ENCODE measurements around the gene RBMS3.
"Not testable (repeated sequence)": the region's sequence is repeated elsewhere in the genome, so short reads cannot be mapped to it uniquely, and the experiment has no call there.

The RBMS3 gene

GRCh38 chr3:29348316-29348715 is 67.4 kb downstream of the RBMS3 start:
- Histone ChIP-seq H3K27me3 (replicated peaks in 2 of 5; ENCODE audit: control insufficient read depth in 4 of 5, insufficient read depth in 5 of 5, low read length in 4 of 5) (no peaks in the 10 kb centered on the region), H3K4me1 (ENCODE audit: control extremely low read depth in 1 of 4, control insufficient read depth in 4 of 4, insufficient read depth in 4 of 4, low read length in 3 of 4) (no peaks in the 10 kb centered on the region), H3K27ac (ENCODE audit: insufficient read depth in 1 of 2, low read depth in 1 of 2, low read length in 2 of 2, poor library complexity in 1 of 2, severe bottlenecking in 2 of 2) (no peak overlapping the region), H3K9me3 (ENCODE audit: control extremely low read depth in 1 of 5, control insufficient read depth in 4 of 5, insufficient read depth in 2 of 5, low read depth in 1 of 5, low read length in 4 of 5) (peaks cover 0 to 4% (median 0%) of the 10 kb centered on the region in 5 experiments), H3K36me3 (ENCODE audit: control insufficient read depth in 4 of 4, insufficient read depth in 4 of 4, low read length in 3 of 4) (no peaks in the 10 kb centered on the region), H3K4me3 (ENCODE audit: control insufficient read depth in 1 of 7, extremely low read depth in 1 of 7, insufficient read depth in 4 of 7, low read depth in 2 of 7, low read length in 6 of 7) (no peak overlapping the region)
- ChIA-PET CTCF (no interaction called here), POLR2A (no interaction called here)
- no peak for DNase-seq
- WGBS (ENCODE audit: insufficient coverage), result 100% methylated on average over 1 of the region's 4 CpGs

GRCh38 chr3:29349049-29349448 is 68.2 kb downstream of the RBMS3 start:
- ChIA-PET POLR2A (no interaction called here), CTCF (no interaction called here)
- Histone ChIP-seq H3K27ac (ENCODE audit: insufficient read depth in 1 of 2, low read depth in 1 of 2, low read length in 2 of 2, poor library complexity in 1 of 2, severe bottlenecking in 2 of 2) (no peak overlapping the region), H3K36me3 (ENCODE audit: control insufficient read depth in 4 of 4, insufficient read depth in 4 of 4, low read length in 3 of 4) (no peaks in the 10 kb centered on the region), H3K27me3 (replicated peaks in 2 of 5; ENCODE audit: control insufficient read depth in 4 of 5, insufficient read depth in 5 of 5, low read length in 4 of 5) (no peaks in the 10 kb centered on the region), H3K4me1 (ENCODE audit: control extremely low read depth in 1 of 4, control insufficient read depth in 4 of 4, insufficient read depth in 4 of 4, low read length in 3 of 4) (no peaks in the 10 kb centered on the region), H3K4me3 (ENCODE audit: control insufficient read depth in 1 of 7, extremely low read depth in 1 of 7, insufficient read depth in 4 of 7, low read depth in 2 of 7, low read length in 6 of 7) (no peak overlapping the region), H3K9me3 (ENCODE audit: control extremely low read depth in 1 of 5, control insufficient read depth in 4 of 5, insufficient read depth in 2 of 5, low read depth in 1 of 5, low read length in 4 of 5) (peaks cover 0 to 5% (median 0%) of the 10 kb centered on the region in 5 experiments)
- 100% methylated on average over 1 of the region's 2 CpGs for WGBS (ENCODE audit: insufficient coverage)
- no peak for DNase-seq

DNA sequence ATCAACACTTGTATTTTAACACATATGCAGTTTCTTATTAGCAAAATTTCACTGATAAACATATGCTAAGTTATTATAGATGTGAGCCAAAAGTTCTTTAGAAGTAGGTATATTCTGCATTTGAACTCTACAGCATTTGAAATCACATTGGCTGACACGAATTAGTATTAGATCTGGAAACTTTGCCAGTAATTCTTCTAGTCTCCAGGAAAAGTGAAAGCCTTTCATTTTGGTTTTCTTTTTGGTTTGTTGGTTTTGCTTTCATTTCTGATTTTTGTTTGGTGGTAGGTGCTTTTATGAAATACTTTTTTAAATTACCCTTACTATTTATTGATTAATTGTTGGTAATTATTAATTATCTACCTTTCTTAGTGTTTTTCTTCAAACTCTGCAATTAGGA is 72.9 kb downstream of the RBMS3 start:
- H3K36me3 ChIP-seq (ENCODE audit: control insufficient read depth in 4 of 4, insufficient read depth in 4 of 4, low read length in 3 of 4), result no peaks in the 10 kb centered on the region
- CTCF ChIA-PET, result no interaction called here
- H3K4me3 ChIP-seq (ENCODE audit: control insufficient read depth in 1 of 7, extremely low read depth in 1 of 7, insufficient read depth in 4 of 7, low read depth in 2 of 7, low read length in 6 of 7), result peak overlapping the region in 1 of 7 experiments; percentile 24
- H3K4me1 ChIP-seq (ENCODE audit: control extremely low read depth in 1 of 4, control insufficient read depth in 4 of 4, insufficient read depth in 4 of 4, low read length in 3 of 4), result no peaks in the 10 kb centered on the region
- no peaks in the 10 kb centered on the region for H3K27me3 ChIP-seq (replicated peaks in 2 of 5; ENCODE audit: control insufficient read depth in 4 of 5, insufficient read depth in 5 of 5, low read length in 4 of 5)
- no peak overlapping the region for H3K27ac ChIP-seq (ENCODE audit: insufficient read depth in 1 of 2, low read depth in 1 of 2, low read length in 2 of 2, poor library complexity in 1 of 2, severe bottlenecking in 2 of 2)
- DNase-seq, result peak in 2 of 3 donors; percentile 3
- H3K9me3 ChIP-seq (ENCODE audit: control extremely low read depth in 1 of 5, control insufficient read depth in 4 of 5, insufficient read depth in 2 of 5, low read depth in 1 of 5, low read length in 4 of 5), result peaks cover 0 to 5% (median 0%) of the 10 kb centered on the region in 5 experiments
- POLR2A ChIA-PET, result interaction anchor here (0.5 kb wide), 1 partner anchor 170 kb away, joined by 3 read pairs; no protein-coding TSS in a partner anchor
- WGBS (ENCODE audit: insufficient coverage), result no CpG with 5 or more reads among the region's 1 CpG

GRCh38 chr3:29354894-29355293 is 74.0 kb downstream of the RBMS3 start:
- ChIA-PET POLR2A (no interaction called here), CTCF (no interaction called here)
- Histone ChIP-seq H3K27ac (ENCODE audit: insufficient read depth in 1 of 2, low read depth in 1 of 2, low read length in 2 of 2, poor library complexity in 1 of 2, severe bottlenecking in 2 of 2) (no peak overlapping the region), H3K9me3 (ENCODE audit: control extremely low read depth in 1 of 5, control insufficient read depth in 4 of 5, insufficient read depth in 2 of 5, low read depth in 1 of 5, low read length in 4 of 5) (peaks cover 0 to 5% (median 0%) of the 10 kb centered on the region in 5 experiments), H3K27me3 (replicated peaks in 2 of 5; ENCODE audit: control insufficient read depth in 4 of 5, insufficient read depth in 5 of 5, low read length in 4 of 5) (no peaks in the 10 kb centered on the region), H3K4me3 (ENCODE audit: control insufficient read depth in 1 of 7, extremely low read depth in 1 of 7, insufficient read depth in 4 of 7, low read depth in 2 of 7, low read length in 6 of 7) (no peak overlapping the region), H3K4me1 (ENCODE audit: control extremely low read depth in 1 of 4, control insufficient read depth in 4 of 4, insufficient read depth in 4 of 4, low read length in 3 of 4) (no peaks in the 10 kb centered on the region), H3K36me3 (ENCODE audit: control insufficient read depth in 4 of 4, insufficient read depth in 4 of 4, low read length in 3 of 4) (no peaks in the 10 kb centered on the region)
- DNase-seq, result no peak

- ChIA-PET POLR2A (no interaction called here), CTCF (no interaction called here)
- WGBS (ENCODE audit: insufficient coverage), result 100% methylated on average over 3 of the region's 3 CpGs
Measured at GRCh38 chr3:29356062-29356461, 75.2 kb downstream of the RBMS3 start.

GRCh38 chr3:29360289-29360688 is 79.4 kb downstream of the RBMS3 start:
- DNase-seq; CTCF ChIA-PET; H3K4me3 ChIP-seq (ENCODE audit: control insufficient read depth in 1 of 7, extremely low read depth in 1 of 7, insufficient read depth in 4 of 7, low read depth in 2 of 7, low read length in 6 of 7); H3K27me3 ChIP-seq (replicated peaks in 2 of 5; ENCODE audit: control insufficient read depth in 4 of 5, insufficient read depth in 5 of 5, low read length in 4 of 5); POLR2A ChIA-PET; H3K9me3 ChIP-seq (ENCODE audit: control extremely low read depth in 1 of 5, control insufficient read depth in 4 of 5, insufficient read depth in 2 of 5, low read depth in 1 of 5, low read length in 4 of 5); H3K4me1 ChIP-seq (ENCODE audit: control extremely low read depth in 1 of 4, control insufficient read depth in 4 of 4, insufficient read depth in 4 of 4, low read length in 3 of 4); H3K36me3 ChIP-seq (ENCODE audit: control insufficient read depth in 4 of 4, insufficient read depth in 4 of 4, low read length in 3 of 4); H3K27ac ChIP-seq (ENCODE audit: insufficient read depth in 1 of 2, low read depth in 1 of 2, low read length in 2 of 2, poor library complexity in 1 of 2, severe bottlenecking in 2 of 2): not testable (repeated sequence)
- WGBS (ENCODE audit: insufficient coverage), result no CpG with 5 or more reads among the region's 2 CpGs

More at GRCh38 chr3:29356062-29356461, 75.2 kb downstream of the RBMS3 start:
- no peak for DNase-seq
- no peak overlapping the region for H3K27ac ChIP-seq (ENCODE audit: insufficient read depth in 1 of 2, low read depth in 1 of 2, low read length in 2 of 2, poor library complexity in 1 of 2, severe bottlenecking in 2 of 2)
- no peaks in the 10 kb centered on the region for H3K36me3 ChIP-seq (ENCODE audit: control insufficient read depth in 4 of 4, insufficient read depth in 4 of 4, low read length in 3 of 4)
- no peak overlapping the region for H3K4me3 ChIP-seq (ENCODE audit: control insufficient read depth in 1 of 7, extremely low read depth in 1 of 7, insufficient read depth in 4 of 7, low read depth in 2 of 7, low read length in 6 of 7)
- H3K9me3 ChIP-seq (ENCODE audit: control extremely low read depth in 1 of 5, control insufficient read depth in 4 of 5, insufficient read depth in 2 of 5, low read depth in 1 of 5, low read length in 4 of 5), result peaks cover 0 to 5% (median 0%) of the 10 kb centered on the region in 5 experiments
- no peaks in the 10 kb centered on the region for H3K27me3 ChIP-seq (replicated peaks in 2 of 5; ENCODE audit: control insufficient read depth in 4 of 5, insufficient read depth in 5 of 5, low read length in 4 of 5)
- no peaks in the 10 kb centered on the region for H3K4me1 ChIP-seq (ENCODE audit: control extremely low read depth in 1 of 4, control insufficient read depth in 4 of 4, insufficient read depth in 4 of 4, low read length in 3 of 4)

DNA sequence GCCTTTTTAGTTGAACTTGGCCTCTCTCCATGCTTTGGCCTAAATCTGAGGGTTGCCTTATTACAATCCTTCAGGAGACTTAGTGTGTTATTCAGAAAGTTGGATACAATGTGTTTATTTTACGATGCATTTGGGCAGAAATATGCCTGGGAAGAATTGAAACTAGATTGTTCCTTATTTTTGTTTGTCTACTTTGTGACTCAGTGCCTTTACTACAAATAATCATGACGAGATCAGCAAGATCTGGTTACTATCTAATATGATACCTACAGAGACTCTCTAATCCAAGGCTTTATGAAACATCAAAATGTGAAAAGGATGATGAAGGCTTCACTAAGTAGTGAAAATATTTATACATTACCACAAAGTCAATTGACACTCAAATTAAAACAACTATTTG is 82.2 kb downstream of the RBMS3 start:
- POLR2A ChIA-PET, result no interaction called here
- no peaks in the 10 kb centered on the region for H3K4me1 ChIP-seq (ENCODE audit: control extremely low read depth in 1 of 4, control insufficient read depth in 4 of 4, insufficient read depth in 4 of 4, low read length in 3 of 4)
- no peak for DNase-seq

More for the DNA sequence above, 82.2 kb downstream of the RBMS3 start:
- no CpG with 5 or more reads among the region's 2 CpGs for WGBS (ENCODE audit: insufficient coverage)
- CTCF ChIA-PET, result no interaction called here
- no peaks in the 10 kb centered on the region for H3K27me3 ChIP-seq (replicated peaks in 2 of 5; ENCODE audit: control insufficient read depth in 4 of 5, insufficient read depth in 5 of 5, low read length in 4 of 5)
- no peak overlapping the region for H3K4me3 ChIP-seq (ENCODE audit: control insufficient read depth in 1 of 7, extremely low read depth in 1 of 7, insufficient read depth in 4 of 7, low read depth in 2 of 7, low read length in 6 of 7)
- H3K9me3 ChIP-seq (ENCODE audit: control extremely low read depth in 1 of 5, control insufficient read depth in 4 of 5, insufficient read depth in 2 of 5, low read depth in 1 of 5, low read length in 4 of 5), result no peaks in the 10 kb centered on the region
- no peaks in the 10 kb centered on the region for H3K36me3 ChIP-seq (ENCODE audit: control insufficient read depth in 4 of 4, insufficient read depth in 4 of 4, low read length in 3 of 4)
- H3K27ac ChIP-seq (ENCODE audit: insufficient read depth in 1 of 2, low read depth in 1 of 2, low read length in 2 of 2, poor library complexity in 1 of 2, severe bottlenecking in 2 of 2), result no peak overlapping the region
